RWPE1 (cell line): Measurements from ENCODE around the gene PRR27.
"Not testable (repeated sequence)": the region's sequence is repeated elsewhere in the genome, so short reads cannot be mapped to it uniquely, and the experiment has no call there.

Source experiments
- CTCF ChIA-PET: fragments of 350-600 bp; sonication (Branson Sonifier 250); formaldehyde crosslinking; extraction: SDS; loops from one replicate; lab custom pipeline; 2021; lab: Yijun Ruan, JAX
- POLR2A ChIA-PET: fragments of 400-600 bp; formaldehyde crosslinking; extraction: SDS; loops from one replicate; lab custom pipeline; 2020; ENCODE audit warnings: antibody characterized with exemption; ENCODE audit not compliant: low non-redundant PET; lab: Yijun Ruan, JAX
- DNase-seq: peaks from one replicate; pipeline ENCODE4 v3.0.0; 2012; ENCODE audit warnings: low spot score
- H3K27ac ChIP-seq: fragments of 450-650 bp; 2 replicates; pipeline ENCODE4 v1.5.1; 2017
- CTCF ChIP-seq: fragments of 450-650 bp; conservative IDR thresholded peaks from 2 replicates; pipeline ENCODE4 v1.5.1; 2017; ENCODE audit warnings: low read depth, mild to moderate bottlenecking

The PRR27 gene

GRCh38 chr4:70203601-70204000 is 49.6 kb downstream of the PRR27 start:
- ChIA-PET CTCF (interaction anchor here (0.6 kb wide), 1 partner anchor 9 kb away, joined by 3 read pairs; no protein-coding TSS in a partner anchor), POLR2A (no interaction called here)
- TF ChIP-seq CTCF = no peak
- DNase-seq = no peak
- no peak overlapping the region for H3K27ac ChIP-seq

GRCh38 chr4:70212752-70213151 is 58.7 kb downstream of the PRR27 start:
- H3K27ac ChIP-seq, DNase-seq, POLR2A ChIA-PET: not testable (repeated sequence)
- CTCF ChIA-PET = interaction anchor here (0.6 kb wide), 1 partner anchor 9 kb away, joined by 3 read pairs; no protein-coding TSS in a partner anchor
